GM19463 (cell line): ENCODE measurements around the gene KRTAP10-1.

ENCODE experiments used
- ATAC-seq: cut with Tn5 transposase; IDR thresholded peaks from one replicate; pipeline ENCODE4 v1.9.1; 2021; ENCODE audit warnings: mild to moderate bottlenecking, moderate library complexity; ENCODE audit not compliant: unreplicated experiment

KRTAP10-1 gene

DNA sequence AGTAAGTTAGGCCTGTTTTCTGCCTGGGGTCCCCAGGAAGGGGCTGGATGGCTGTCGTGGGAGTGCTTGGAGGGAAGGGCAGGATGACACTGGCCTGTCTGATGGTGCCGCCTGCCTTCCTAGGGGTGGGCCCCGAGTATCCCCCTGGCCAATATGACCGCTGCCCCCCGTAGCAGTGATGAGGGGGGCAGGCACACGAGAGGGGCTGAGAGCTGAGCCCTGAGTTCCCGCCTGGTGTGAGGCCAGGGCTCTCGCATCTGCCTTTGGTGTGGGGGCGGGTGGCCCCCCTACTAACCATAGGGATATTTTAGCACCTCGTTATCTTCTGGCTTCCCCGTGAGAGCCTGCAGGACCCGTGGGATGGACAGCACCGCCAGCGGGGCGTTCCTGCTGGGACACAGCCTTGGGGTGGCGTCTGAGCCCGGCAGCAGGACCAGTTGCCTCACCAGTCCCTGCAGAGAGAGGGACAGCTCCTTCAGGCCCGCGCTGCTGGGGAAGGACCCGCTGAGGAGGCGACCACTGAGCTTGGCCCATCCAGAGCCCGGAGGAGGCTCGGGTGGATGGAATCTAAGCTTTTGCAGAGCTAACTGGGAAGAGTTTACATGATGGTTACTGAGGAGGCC lies 10.4 kb downstream of the KRTAP10-1 start:
- no peak for ATAC-seq

GRCh38 chr21:44529011-44529421 lies 11.0 kb downstream of the KRTAP10-1 start:
- ATAC-seq = no peak

DNA sequence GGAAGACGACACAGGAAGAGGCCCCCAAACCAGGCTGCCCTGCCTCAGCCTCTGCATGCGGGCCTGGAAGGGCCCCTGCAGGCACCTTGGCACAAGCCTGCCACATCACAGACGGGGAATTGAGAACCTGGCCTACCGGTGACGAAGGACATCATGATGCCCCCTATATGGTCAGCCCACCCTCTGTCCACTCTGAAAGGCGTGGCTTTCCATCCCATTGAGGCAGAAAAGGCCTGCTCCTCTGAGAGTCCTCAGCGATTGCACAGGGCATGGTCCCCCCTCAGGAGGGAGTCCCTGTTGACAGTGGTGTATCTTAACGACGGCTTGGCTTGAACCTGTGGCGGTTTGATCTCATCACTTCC lies 11.4 kb downstream of the KRTAP10-1 start:
- ATAC-seq = no peak

GRCh38 chr21:44527983-44528633 lies 11.9 kb downstream of the KRTAP10-1 start:
- ATAC-seq = no peak

- no peak for ATAC-seq
These were observed 12.6 kb downstream of the KRTAP10-1 start for GRCh38 chr21:44527156-44527982.

- no peak for ATAC-seq
These were observed 13.6 kb downstream of the KRTAP10-1 start for GRCh38 chr21:44526096-44526997.

- no peak for ATAC-seq
These were observed 14.5 kb downstream of the KRTAP10-1 start for GRCh38 chr21:44525391-44526095.

GRCh38 chr21:44524414-44525371 lies 15.3 kb downstream of the KRTAP10-1 start:
- ATAC-seq = no peak

- no peak for ATAC-seq
These were observed 16.2 kb downstream of the KRTAP10-1 start for GRCh38 chr21:44523567-44524413.

GRCh38 chr21:44522753-44523204 lies 17.2 kb downstream of the KRTAP10-1 start:
- no peak for ATAC-seq

DNA sequence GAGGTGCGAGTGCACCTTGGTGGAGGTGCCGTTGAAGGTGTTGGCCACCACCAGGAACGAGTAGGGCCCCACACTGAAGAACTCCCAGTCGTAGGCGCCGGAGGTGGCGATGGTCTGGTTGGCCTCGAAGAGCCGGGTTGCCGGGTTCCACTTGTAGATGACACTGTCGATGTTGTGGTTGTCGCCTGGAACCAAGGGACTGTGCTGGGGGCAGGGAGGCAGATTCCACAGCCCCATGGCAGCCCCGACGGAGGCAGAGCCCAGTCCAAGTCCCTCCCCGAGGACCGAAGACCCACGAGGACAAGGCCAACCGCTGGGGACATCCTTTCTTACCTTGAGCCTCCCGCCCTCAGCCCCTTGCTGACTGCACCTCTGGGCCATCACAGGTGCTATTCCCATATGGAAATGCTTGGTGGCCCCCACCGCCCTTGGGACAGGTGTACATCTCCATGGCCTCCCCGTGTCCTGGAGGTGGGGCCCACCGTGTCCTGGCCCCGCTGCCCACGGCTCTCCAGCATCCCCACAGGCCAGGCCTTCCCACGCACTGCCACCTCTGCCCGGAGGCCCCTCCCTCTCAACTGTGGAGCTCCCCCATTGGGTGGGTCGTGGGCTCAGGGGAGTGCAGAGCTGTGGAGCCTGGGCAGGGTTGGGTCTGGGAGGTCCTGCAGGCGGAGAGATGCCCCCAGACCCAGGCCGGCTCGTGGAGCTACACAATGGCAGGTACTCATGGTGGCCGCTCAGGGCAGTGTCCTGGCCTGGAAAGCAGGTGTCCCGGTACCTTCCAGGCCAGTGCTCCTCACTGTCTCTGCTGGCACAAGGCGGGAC lies 17.9 kb downstream of the KRTAP10-1 start:
- no peak for ATAC-seq

- no peak for ATAC-seq
These were observed 18.6 kb downstream of the KRTAP10-1 start for GRCh38 chr21:44521301-44521927.

- no peak for ATAC-seq
These were observed 19.4 kb downstream of the KRTAP10-1 start for GRCh38 chr21:44520326-44521300.

GRCh38 chr21:44519346-44520325 lies 20.4 kb downstream of the KRTAP10-1 start:
- no peak for ATAC-seq
